IMR-90 (cell line): ENCODE results near the gene STK35. TPM values are rescaled to one million over a fixed set of nuclear protein-coding genes. Genes with fewer than 3 reads are reported as not detected.

Source experiments
- ATAC-seq: fragments of 200-7000 bp; cut with Tn5 transposase; 2 replicates; pipeline ENCODE4 v1.9.1; 2020; ENCODE audit warnings: low read depth, mild to moderate bottlenecking, moderate library complexity
- BruUV-seq: library from RNA; stranded (reverse); fragments of 400-500 nt; replicated peaks from 2 replicates; lab custom pipeline; 2021; lab: Mats Ljungman, UMichigan
- CTCF ChIA-PET: fragments of 300-600 bp; formaldehyde crosslinking; extraction: SDS; loops from one replicate; lab custom pipeline; 2021; ENCODE audit warnings: antibody characterized with exemption; lab: Yijun Ruan, JAX
- POLR2A ChIA-PET: fragments of 300-600 bp; sonication (Branson Sonifier 250); formaldehyde crosslinking; loops from one replicate; lab custom pipeline; 2022; ENCODE audit warnings: antibody characterized with exemption; ENCODE audit not compliant: unreplicated experiment; lab: Charles Lee
- DNase-seq: peaks from one replicate; pipeline ENCODE4 v3.0.0; 2013
- H2AFZ ChIP-seq: replicated peaks from 2 replicates; pipeline ENCODE3; 2013; ENCODE audit warnings: low read length, mild to moderate bottlenecking; ENCODE audit not compliant: poor library complexity
- H2AK5ac ChIP-seq: 2 replicates; pipeline ENCODE4 v1.6.1; 2013; ENCODE audit warnings: low read depth, low read length, inconsistent platforms
- H2AK9ac ChIP-seq: replicated peaks from 2 replicates; pipeline ENCODE3; 2013; ENCODE audit warnings: mild to moderate bottlenecking, low read depth, low read length, moderate library complexity; ENCODE audit not compliant: poor library complexity
- H2BK120ac ChIP-seq: 2 replicates; pipeline ENCODE4 v1.6.1; 2013; ENCODE audit warnings: low read depth, low read length, inconsistent platforms
- H2BK15ac ChIP-seq: 3 replicates; pipeline ENCODE4 v1.6.1; 2013; ENCODE audit warnings: low read depth, low read length, inconsistent platforms
- H2BK20ac ChIP-seq: 2 replicates; pipeline ENCODE4 v1.6.1; 2013; ENCODE audit warnings: low read depth, mild to moderate bottlenecking, inconsistent platforms, low read length, moderate library complexity
- H2BK5ac ChIP-seq: 2 replicates; pipeline ENCODE4 v1.6.1; 2013; ENCODE audit warnings: mild to moderate bottlenecking, low read depth, low read length, inconsistent platforms; ENCODE audit not compliant: poor library complexity, severe bottlenecking
- H3K14ac ChIP-seq: replicated peaks from 2 replicates; pipeline ENCODE4 v1.6.1; 2013; ENCODE audit warnings: low read depth, low read length, inconsistent platforms
- H3K18ac ChIP-seq: 2 replicates; pipeline ENCODE4 v1.6.1; 2013; ENCODE audit warnings: low read depth, low read length, control low read depth
- H3K23ac ChIP-seq: 2 replicates; pipeline ENCODE4 v1.6.1; 2013; ENCODE audit warnings: low read depth, low read length, inconsistent platforms
- H3K27ac ChIP-seq: 2 replicates; pipeline ENCODE4 v1.5.1; 2013; ENCODE audit warnings: mild to moderate bottlenecking, control low read depth, low read length; ENCODE audit not compliant: insufficient read depth
- H3K27me3 ChIP-seq: 2 replicates; pipeline ENCODE4 v1.6.1; 2013; ENCODE audit warnings: low read length; ENCODE audit not compliant: control insufficient read depth, insufficient read depth
- H3K36me3 ChIP-seq: 2 replicates; pipeline ENCODE4 v1.6.1; 2013; ENCODE audit warnings: low read length, mixed read lengths; ENCODE audit not compliant: control insufficient read depth, insufficient read depth
- H3K4ac ChIP-seq: 2 replicates; pipeline ENCODE4 v1.6.1; 2013; ENCODE audit warnings: low read depth, low read length, inconsistent platforms
- H3K4me1 ChIP-seq: 2 replicates; pipeline ENCODE4 v1.6.1; 2013; ENCODE audit warnings: low read length, mixed read lengths; ENCODE audit not compliant: control insufficient read depth, insufficient read depth
- H3K4me2 ChIP-seq: 2 replicates; pipeline ENCODE4 v1.6.1; 2013; ENCODE audit warnings: low read depth, mild to moderate bottlenecking, control low read depth, low read length, moderate library complexity
- H3K4me3 ChIP-seq: 2 replicates; pipeline ENCODE4 v1.5.1; 2013; ENCODE audit warnings: low read depth, mild to moderate bottlenecking, control low read depth, low read length, moderate library complexity; ENCODE audit not compliant: insufficient read depth
- H3K56ac ChIP-seq: 2 replicates; pipeline ENCODE4 v1.6.1; 2013; ENCODE audit warnings: low read length, inconsistent platforms; ENCODE audit not compliant: insufficient read depth; ENCODE audit errors: extremely low read depth
- H3K79me1 ChIP-seq, 2 experiments: 2 replicates each; pipeline ENCODE4 v1.6.1; 2013; ENCODE audit warnings: low read length in 2 of 2, inconsistent platforms in 1 of 2, low read depth in 1 of 2
- H3K9ac ChIP-seq: 2 replicates; pipeline ENCODE4 v1.6.1; 2013; ENCODE audit warnings: low read depth, low read length, control low read depth
- H3K9me1 ChIP-seq: 2 replicates; pipeline ENCODE4 v1.6.1; 2013; ENCODE audit warnings: low read length, inconsistent platforms; ENCODE audit not compliant: insufficient read depth
- H3K9me3 ChIP-seq: 2 replicates; pipeline ENCODE4 v1.6.1; 2013; ENCODE audit warnings: low read length; ENCODE audit not compliant: control insufficient read depth, insufficient read depth
- H4K20me1 ChIP-seq: 2 replicates; pipeline ENCODE4 v1.6.1; 2013; ENCODE audit warnings: low read length, inconsistent platforms; ENCODE audit not compliant: insufficient read depth
- H4K5ac ChIP-seq: 2 replicates; pipeline ENCODE4 v1.6.1; 2013; ENCODE audit warnings: mild to moderate bottlenecking, low read depth, low read length, control low read depth
- H4K8ac ChIP-seq, 2 experiments: 2 replicates each; pipeline ENCODE4 v1.6.1; 2013; ENCODE audit warnings: low read depth in 2 of 2, low read length in 2 of 2, control low read depth in 1 of 2, inconsistent platforms in 1 of 2
- H4K91ac ChIP-seq: 2 replicates; pipeline ENCODE4 v1.6.1; 2013; ENCODE audit warnings: low read depth, low read length, inconsistent platforms; ENCODE audit not compliant: insufficient read depth
- CEBPB ChIP-seq: IDR thresholded peaks from 2 replicates; pipeline ENCODE4 v1.6.1; 2012; ENCODE audit warnings: low read depth, low read length, improper control_type of control experiment
- FOS ChIP-seq: fragments of 150-350 bp; IDR thresholded peaks from 2 replicates; pipeline ENCODE4 v1.6.1; 2016; ENCODE audit warnings: low read depth, low read length
- MAZ ChIP-seq: IDR thresholded peaks from 2 replicates; pipeline ENCODE4 v1.6.1; 2012; ENCODE audit warnings: low read depth, mild to moderate bottlenecking, low read length, improper control_type of control experiment, moderate library complexity, borderline replicate concordance
- RAD21 ChIP-seq: IDR thresholded peaks from 2 replicates; pipeline ENCODE4 v1.6.1; 2012; ENCODE audit warnings: low read length, improper control_type of control experiment
- WGBS, 2 experiments: methylation state at CpG; one replicate each; pipeline versions ENCODE4 v1.1.5 to v1.1.7; 2013; ENCODE audit warnings: missing lambda C conversion rate in 2 of 2; ENCODE audit not compliant: insufficient read length in 1 of 2; ENCODE audit errors: extremely low coverage in 2 of 2; 5-methylcytosine and 5-hydroxymethylcytosine counted together
- dilution Hi-C: fragments of 300-500 bp; cut with HindIII; formaldehyde crosslinking; loops from one replicate; pipeline ENCODE4 v1.14.3; 2018; ENCODE audit warnings: low sequenced_read_pairs; ENCODE audit not compliant: unreplicated experiment
- in situ Hi-C: fragments of 300-500 bp; cut with MboI; formaldehyde crosslinking; loops from 3 replicates; pipeline ENCODE4 v1.14.3; 2019; ENCODE audit warnings: low sequenced_read_pairs, inconsistent platforms, mixed read lengths
- intact Hi-C: fragments of 100-400 bp; cut with micrococcal nuclease; formaldehyde crosslinking; loops from 2 replicates; pipeline ENCODE4 v1.10.0; 2022
- polyA plus RNA-seq, 3 experiments: library from polyadenylated mRNA; depleted of rRNA; stranded (reverse); fragments of >200 nt; gene quantifications; 2 replicates each; pipeline ENCODE4 v1.2.3, GENCODE V29; 2012; ENCODE audit warnings: low replicate concordance in 1 of 3
- total RNA-seq: library from RNA; depleted of rRNA; stranded (reverse); fragments of >200 nt; gene quantifications from 2 replicates; pipeline ENCODE4 v1.2.3, GENCODE V29; 2012

Gene STK35
- total and polyA plus RNA-seq, 2 of the 4 experiments (the other 2 are of a cell fraction) = 11.1 to 12.0 TPM

DNA sequence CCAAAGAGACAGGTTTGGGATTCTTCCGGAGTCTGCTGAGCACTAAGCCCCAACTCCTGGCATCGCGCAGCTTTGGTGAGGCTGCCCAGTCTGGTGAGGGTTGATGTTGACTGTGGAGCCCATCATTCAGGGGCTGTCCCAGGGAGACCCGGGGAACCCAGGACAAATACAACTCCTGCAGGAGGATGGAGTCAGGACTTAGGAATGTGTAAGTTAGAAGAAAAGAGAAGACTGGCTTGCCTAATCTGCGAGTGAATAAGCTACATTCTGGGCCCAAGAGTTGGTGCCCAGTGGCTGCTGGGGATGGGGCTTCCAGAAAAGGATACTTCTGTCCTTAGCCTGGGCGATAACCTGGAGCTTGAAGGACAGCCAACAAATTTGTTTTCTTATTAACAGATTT, 47.9 kb downstream of the STK35 start:
- peaks cover 17% of the 10 kb centered on the region for H3K9me1 ChIP-seq
- no peak overlapping the region for H4K91ac ChIP-seq
- ChIA-PET CTCF (no interaction called here), POLR2A (no interaction called here)
- H2BK20ac ChIP-seq = no peak overlapping the region
- TF ChIP-seq MAZ = no peak
- TF ChIP-seq CEBPB = peak; percentile 41; the same call in 1 of the 2 replicates
- TF ChIP-seq FOS = no peak
- no peak for TF ChIP-seq RAD21
- in situ Hi-C loops = no loop called here
- H3K4ac ChIP-seq = no peak overlapping the region
- no peak overlapping the region for H3K4me3 ChIP-seq
- no peak overlapping the region for H3K23ac ChIP-seq
- H4K20me1 ChIP-seq = no peaks in the 10 kb centered on the region
- peaks cover 13% of the 10 kb centered on the region for H3K4me1 ChIP-seq
- H3K36me3 ChIP-seq = peaks cover 11% of the 10 kb centered on the region
- H4K8ac ChIP-seq = no peak overlapping the region
- no TSS peak for BruUV-seq
- ATAC-seq = peak; percentile 67
- no peak overlapping the region for H4K5ac ChIP-seq
- no peak overlapping the region for H2AK9ac ChIP-seq
- no peak overlapping the region for H2BK15ac ChIP-seq
- no peak overlapping the region for H3K14ac ChIP-seq
- H3K27ac ChIP-seq = no peak overlapping the region
- no peaks in the 10 kb centered on the region for H3K9me3 ChIP-seq
- H3K9ac ChIP-seq = no peak overlapping the region
- H2AK5ac ChIP-seq = no peak overlapping the region
- no peak overlapping the region for H3K56ac ChIP-seq
- peak; percentile 62 for DNase-seq
- no peak overlapping the region for H3K18ac ChIP-seq
- H3K27me3 ChIP-seq = no peaks in the 10 kb centered on the region
- no peak overlapping the region for H3K4me2 ChIP-seq
- no CpG with 5 or more reads among the region's 6 CpGs for WGBS, 2 experiments
- peaks cover 16 to 26% of the 10 kb centered on the region in 2 experiments for H3K79me1 ChIP-seq
- intact Hi-C loops = no loop called here
- dilution Hi-C loops = no loop called here
- H2BK120ac ChIP-seq = no peak overlapping the region
- H2BK5ac ChIP-seq = no peak overlapping the region
- H2AFZ ChIP-seq = no peak overlapping the region
